NCI-H748 (cell line): ENCODE data around the gene CASP2.
"Not testable (repeated sequence)": the region's sequence is repeated elsewhere in the genome, so short reads cannot be mapped to it uniquely, and the experiment has no call there.

ENCODE experiments used
- DNase-seq: peaks from one replicate; lab custom pipeline; 2025; ENCODE audit not compliant: unreplicated experiment; lab: John Stamatoyannopoulos, UW

CASP2 gene

DNA sequence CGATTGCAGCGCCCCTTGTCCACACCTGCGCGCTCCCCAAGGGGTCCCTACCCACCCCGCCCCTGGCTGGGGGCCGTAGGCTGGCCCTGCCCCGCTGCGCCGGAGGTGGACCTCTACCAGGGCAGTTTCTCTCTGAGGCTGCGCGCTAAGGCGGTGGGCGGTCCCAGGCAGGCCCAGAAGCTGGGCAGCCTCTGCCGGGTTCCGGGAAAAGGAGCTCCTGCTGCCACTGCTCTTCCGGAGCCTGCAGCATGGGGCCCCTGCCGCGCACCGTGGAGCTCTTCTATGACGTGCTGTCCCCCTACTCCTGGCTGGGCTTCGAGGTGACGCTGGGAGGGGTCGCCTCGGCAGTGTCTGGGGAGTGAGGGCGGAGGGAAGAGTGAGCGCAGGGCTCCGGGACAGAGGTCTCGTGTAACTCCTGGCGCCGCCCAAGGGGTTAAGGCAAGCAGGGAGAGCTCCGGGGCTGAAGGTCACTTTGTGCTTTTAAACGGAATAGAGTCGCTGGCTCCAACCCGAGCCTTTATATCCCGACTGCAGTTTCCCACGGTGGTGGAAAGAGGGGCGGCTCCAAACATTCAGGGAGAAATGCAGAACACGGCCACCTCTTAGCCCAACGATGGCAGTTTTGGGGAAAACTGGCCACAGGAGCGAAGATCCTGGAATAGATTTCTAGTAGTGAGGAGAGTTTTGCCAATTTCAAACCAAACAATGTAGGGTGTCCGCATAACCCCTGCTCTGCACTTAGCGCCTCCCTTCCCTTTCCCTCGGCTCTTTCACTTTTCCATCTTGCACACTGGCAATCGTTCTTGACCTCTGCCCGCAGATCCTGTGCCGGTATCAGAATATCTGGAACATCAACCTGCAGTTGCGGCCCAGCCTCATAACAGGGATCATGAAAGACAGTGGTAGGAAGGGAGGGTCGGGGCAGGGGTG, 24.6 kb upstream of the CASP2 start, which contains the start of gene GSTK1:
Gene GSTK1, plus strand, starts transcription at position 176 of the 930 bp plus-strand sequence. Its CDS starts 73 bp downstream, at position 249.
- DNase-seq: peak; percentile 76

DNA sequence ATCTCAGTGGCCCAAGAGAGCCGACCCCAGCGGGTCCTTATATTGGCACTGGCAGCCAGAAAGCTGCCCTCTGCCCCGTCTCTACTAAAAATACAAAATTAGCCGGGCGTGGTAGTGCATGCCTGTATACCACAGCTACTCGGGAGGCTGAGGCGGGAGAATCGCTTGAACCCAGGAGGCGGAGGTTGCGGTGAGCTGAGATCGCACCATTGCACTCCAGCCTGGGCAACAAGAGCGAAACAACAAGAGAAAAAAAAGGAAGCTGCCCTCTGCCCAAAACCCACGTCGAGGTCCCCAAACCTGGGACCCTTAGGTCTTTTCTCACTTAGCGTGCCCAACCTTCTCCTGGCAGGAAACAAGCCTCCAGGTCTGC, 24.0 kb upstream of the CASP2 start:
- DNase-seq: not testable (repeated sequence)

- DNase-seq: no peak
These were observed 23.0 kb upstream of the CASP2 start for GRCh38 chr7:143265017-143265693.

- DNase-seq: no peak
These were observed 18.9 kb upstream of the CASP2 start for GRCh38 chr7:143269251-143269650.

GRCh38 chr7:143271240-143271639, 16.9 kb upstream of the CASP2 start:
- no peak for DNase-seq

- DNase-seq: no peak
These were observed 15.3 kb upstream of the CASP2 start for GRCh38 chr7:143272871-143273270.

GRCh38 chr7:143279186-143280098, 8.7 kb upstream of the CASP2 start:
- DNase-seq: peak; percentile 60

GRCh38 chr7:143280160-143280559, 8.0 kb upstream of the CASP2 start:
- DNase-seq: no peak

GRCh38 chr7:143280566-143280965, 7.6 kb upstream of the CASP2 start:
- DNase-seq: no peak

GRCh38 chr7:143281529-143281928, 6.6 kb upstream of the CASP2 start:
- DNase-seq: no peak

GRCh38 chr7:143282124-143282523, 6.0 kb upstream of the CASP2 start:
- no peak for DNase-seq

- DNase-seq: no peak
These were observed 4.8 kb upstream of the CASP2 start for GRCh38 chr7:143283381-143283780.

DNA sequence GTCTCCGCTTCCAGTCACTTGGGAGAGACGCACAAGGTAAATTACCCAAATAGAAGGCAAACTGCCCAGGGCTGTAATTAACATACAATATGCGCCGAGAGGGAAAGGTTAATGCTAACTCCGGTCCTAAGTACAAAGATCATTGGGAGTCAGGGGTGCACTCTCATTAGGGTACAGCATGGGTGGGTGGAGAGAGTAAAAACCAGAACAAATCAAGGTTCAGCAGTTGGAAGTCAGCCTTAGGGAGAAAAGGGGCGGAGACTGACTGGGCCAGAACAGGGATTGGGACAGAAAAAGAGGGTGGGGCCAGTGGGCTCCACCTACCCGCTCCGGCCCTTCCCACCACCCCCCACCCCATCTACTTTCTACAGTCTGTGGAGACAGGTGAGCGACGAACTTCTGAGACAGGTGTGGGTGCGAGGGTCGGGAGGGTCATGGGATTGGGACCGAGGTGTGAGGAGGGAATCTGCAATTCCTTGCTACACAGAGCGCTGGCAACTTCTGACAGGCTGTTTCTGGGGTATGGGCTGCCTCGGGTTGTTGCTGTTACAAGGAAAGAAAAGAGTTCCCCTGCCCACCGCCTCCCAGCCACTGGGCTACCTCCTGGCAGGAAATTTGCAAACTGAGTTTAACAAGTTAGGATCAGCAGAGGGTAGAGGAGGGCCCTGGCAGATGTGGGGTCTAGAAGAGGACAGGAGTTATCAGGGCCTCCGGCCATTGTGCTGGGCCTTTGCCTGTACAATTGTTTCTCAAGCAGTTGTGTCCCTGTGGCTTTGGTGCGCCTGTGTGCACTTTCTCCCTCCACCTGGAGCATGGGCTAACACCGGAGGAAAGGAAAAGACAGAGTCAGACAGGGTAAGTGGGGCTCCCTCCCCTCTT, 3.3 kb upstream of the CASP2 start, which contains the start of gene TMEM139:
Gene TMEM139, plus strand, starts transcription at position 368 of the 879 bp plus-strand sequence. CDS start 1,000 bp downstream, outside the sequence.
- no peak for DNase-seq

GRCh38 chr7:143285470-143285778, 2.7 kb upstream of the CASP2 start:
- no peak for DNase-seq

DNA sequence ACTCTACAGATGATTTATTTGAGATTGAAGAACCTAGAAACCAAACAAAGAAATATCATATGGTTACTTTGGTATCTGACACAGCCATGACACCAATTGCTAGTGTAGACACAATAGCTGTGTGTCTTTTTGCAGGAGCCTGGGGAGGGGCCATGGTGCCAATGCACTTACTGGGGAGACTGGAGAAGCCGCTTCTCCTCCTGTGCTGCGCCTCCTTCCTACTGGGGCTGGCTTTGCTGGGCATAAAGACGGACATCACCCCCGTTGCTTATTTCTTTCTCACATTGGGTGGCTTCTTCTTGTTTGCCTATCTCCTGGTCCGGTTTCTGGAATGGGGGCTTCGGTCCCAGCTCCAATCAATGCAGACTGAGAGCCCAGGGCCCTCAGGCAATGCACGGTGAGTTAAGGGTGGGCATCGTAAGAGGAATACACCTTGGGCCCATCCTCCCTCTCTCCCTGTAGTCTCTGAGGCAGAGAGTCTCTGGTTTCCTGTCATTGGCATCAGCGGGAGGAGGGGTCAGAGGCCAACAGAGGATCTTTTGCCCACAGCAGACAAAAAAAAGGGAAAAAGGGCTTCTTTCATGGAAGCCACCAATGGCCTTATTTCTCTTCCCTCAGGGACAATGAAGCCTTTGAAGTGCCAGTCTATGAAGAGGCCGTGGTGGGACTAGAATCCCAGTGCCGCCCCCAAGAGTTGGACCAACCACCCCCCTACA, 2.2 kb upstream of the CASP2 start:
- no peak for DNase-seq

DNA sequence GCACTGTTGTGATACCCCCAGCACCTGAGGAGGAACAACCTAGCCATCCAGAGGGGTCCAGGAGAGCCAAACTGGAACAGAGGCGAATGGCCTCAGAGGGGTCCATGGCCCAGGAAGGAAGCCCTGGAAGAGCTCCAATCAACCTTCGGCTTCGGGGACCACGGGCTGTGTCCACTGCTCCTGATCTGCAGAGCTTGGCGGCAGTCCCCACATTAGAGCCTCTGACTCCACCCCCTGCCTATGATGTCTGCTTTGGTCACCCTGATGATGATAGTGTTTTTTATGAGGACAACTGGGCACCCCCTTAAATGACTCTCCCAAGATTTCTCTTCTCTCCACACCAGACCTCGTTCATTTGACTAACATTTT, 1.6 kb upstream of the CASP2 start:
- no peak for DNase-seq

DNA sequence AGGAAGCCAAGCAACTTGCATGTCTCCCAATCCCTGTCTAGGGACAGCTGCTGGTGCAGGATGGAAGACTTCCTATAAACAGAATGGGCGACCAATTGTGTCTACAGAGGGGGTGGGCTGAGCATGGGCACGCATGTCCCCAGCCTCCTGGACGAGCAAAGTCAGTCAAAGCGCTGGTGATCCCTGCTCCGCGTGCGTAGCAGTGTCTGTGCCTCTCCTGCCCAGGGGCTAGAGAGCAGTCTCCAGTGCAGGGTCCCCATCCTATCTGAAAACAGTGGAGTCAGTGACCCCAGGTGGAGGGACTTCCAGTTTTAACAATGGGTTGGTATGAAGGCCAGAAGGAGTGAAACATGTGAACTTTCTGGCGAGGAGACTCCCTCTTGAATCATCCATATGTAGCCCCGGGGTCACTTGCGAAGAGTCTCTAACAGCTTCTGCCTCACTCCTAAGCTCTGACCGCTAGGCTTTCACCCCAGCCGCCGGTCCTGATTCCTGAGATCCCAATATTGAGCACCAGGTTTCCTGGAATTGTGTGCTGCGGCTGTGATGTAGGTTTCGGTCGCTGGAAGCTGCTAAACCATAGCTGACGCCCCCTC, 714 bp upstream of the CASP2 start:
- DNase-seq: no peak

DNA sequence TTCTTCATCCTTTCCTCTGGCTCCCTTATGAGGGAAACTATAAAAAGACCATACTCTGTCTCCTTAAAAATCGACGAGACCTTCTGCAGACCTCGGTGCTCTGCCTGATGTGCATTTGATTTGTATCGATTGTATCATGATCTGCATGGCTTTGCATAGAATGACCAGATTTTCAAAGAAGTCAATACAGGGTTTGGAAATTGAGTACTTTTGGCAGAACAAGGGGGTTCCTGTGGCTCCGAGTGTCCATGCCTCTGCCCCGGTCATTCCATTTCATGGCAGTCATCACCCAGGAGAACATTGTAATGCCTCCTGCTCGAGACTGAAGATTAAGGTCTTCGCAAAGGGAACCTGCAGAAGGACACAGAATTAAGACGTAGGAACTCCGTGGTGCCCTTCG, 685 bp downstream of the CASP2 start:
- no peak for DNase-seq

GRCh38 chr7:143289421-143289820, 1.3 kb downstream of the CASP2 start:
- peak; percentile 11 for DNase-seq
